H1 (cell line): ENCODE data around the gene SLC9A2. TPM values are rescaled to one million over a fixed set of nuclear protein-coding genes. Genes with fewer than 3 reads are reported as not detected.

Source experiments
- CTCF ChIA-PET: fragments of 300-600 bp; sonication (Branson Sonifier 250); formaldehyde crosslinking; loops from one replicate; lab custom pipeline; 2021; ENCODE audit not compliant: partially characterized antibody; lab: Charles Lee
- POLR2A ChIA-PET: fragments of 300-600 bp; sonication (Branson Sonifier 250); formaldehyde crosslinking; loops from one replicate; lab custom pipeline; 2021; ENCODE audit warnings: inconsistent platforms; ENCODE audit not compliant: partially characterized antibody; lab: Charles Lee
- DNase-seq, 2 experiments: peaks; one replicate each; pipeline versions ENCODE4 v3.0.0 to v3.0.0-alpha.2; 2010 to 2022; ENCODE audit warnings: low spot score in 2 of 2, low read depth in 1 of 2, mixed read lengths in 1 of 2
- FAIRE-seq: peaks from 2 replicates; lab custom pipeline; 2011; peaks lifted over from hg19 to GRCh38; lab: Jason Lieb, UNC
- H2AFZ ChIP-seq: 2 replicates; pipeline ENCODE4 v1.8.1; 2012; ENCODE audit warnings: low read length, inconsistent platforms
- H2AK5ac ChIP-seq: 2 replicates; pipeline ENCODE4 v1.6.1; 2013; ENCODE audit warnings: low read depth, low read length
- H2BK120ac ChIP-seq: replicated peaks from 2 replicates; pipeline ENCODE3; 2013; ENCODE audit warnings: low read depth, low read length, inconsistent platforms
- H2BK12ac ChIP-seq: 2 replicates; pipeline ENCODE4 v1.6.1; 2013; ENCODE audit warnings: low read depth, low read length
- H2BK15ac ChIP-seq: 2 replicates; pipeline ENCODE4 v1.6.1; 2013; ENCODE audit warnings: low read length
- H2BK20ac ChIP-seq: 2 replicates; pipeline ENCODE4 v1.6.1; 2013; ENCODE audit warnings: low read length
- H2BK5ac ChIP-seq: 2 replicates; pipeline ENCODE4 v1.6.1; 2013; ENCODE audit warnings: low read depth, low read length
- H3K14ac ChIP-seq: 2 replicates; pipeline ENCODE4 v1.6.1; 2013; ENCODE audit warnings: inconsistent platforms; ENCODE audit not compliant: insufficient read length
- H3K18ac ChIP-seq: 2 replicates; pipeline ENCODE4 v1.6.1; 2013; ENCODE audit warnings: low read length; ENCODE audit errors: extremely low read depth
- H3K23ac ChIP-seq: 2 replicates; pipeline ENCODE4 v1.6.1; 2013; ENCODE audit warnings: inconsistent platforms; ENCODE audit not compliant: insufficient read length
- H3K23me2 ChIP-seq: 2 replicates; pipeline ENCODE4 v1.6.1; 2013; ENCODE audit warnings: low read depth, low read length
- H3K27ac ChIP-seq: 2 replicates; pipeline ENCODE4 v1.6.1; 2011; ENCODE audit warnings: low read depth, low read length, inconsistent platforms
- H3K27me3 ChIP-seq, 4 experiments: replicated peaks in 1 of 4; 1 replicate in 1 of 4; 2 replicates in 3 of 4; pipeline versions ENCODE4 v1.6.1 to v1.8.1; 2011 to 2013; ENCODE audit warnings: low read length in 3 of 4, mild to moderate bottlenecking in 3 of 4, inconsistent platforms in 2 of 4, mixed read lengths in 2 of 4, moderate library complexity in 1 of 4; ENCODE audit not compliant: control insufficient read depth in 3 of 4, insufficient read depth in 3 of 4; ENCODE audit errors: extremely low read depth in 1 of 4
- H3K36me3 ChIP-seq, 4 experiments: 2 replicates each; pipeline versions ENCODE4 v1.6.1 to v1.8.1; 2011 to 2013; ENCODE audit warnings: mild to moderate bottlenecking in 4 of 4, low read length in 3 of 4, moderate library complexity in 2 of 4, control low read depth in 1 of 4, inconsistent platforms in 1 of 4; ENCODE audit not compliant: insufficient read depth in 4 of 4, control insufficient read depth in 2 of 4
- H3K4ac ChIP-seq: replicated peaks from 2 replicates; pipeline ENCODE3; 2013; ENCODE audit warnings: low read length, low read depth, mixed read lengths, inconsistent platforms; ENCODE audit not compliant: insufficient read length
- H3K4me1 ChIP-seq, 4 experiments: replicated peaks in 1 of 4; 1 replicate in 1 of 4; 2 replicates in 3 of 4; pipeline versions ENCODE4 v1.6.1 to v1.8.1; 2011 to 2013; ENCODE audit warnings: low read length in 3 of 4, inconsistent platforms in 2 of 4, mixed read lengths in 1 of 4; ENCODE audit not compliant: insufficient read depth in 4 of 4, control insufficient read depth in 3 of 4
- H3K4me2 ChIP-seq, 2 experiments: 2 replicates each; pipeline versions ENCODE4 v1.6.1 to v1.8.1; 2011 to 2013; ENCODE audit warnings: low read depth in 2 of 2, low read length in 2 of 2, control low read depth in 1 of 2, inconsistent platforms in 1 of 2, mild to moderate bottlenecking in 1 of 2; ENCODE audit not compliant: insufficient read depth in 1 of 2
- H3K4me3 ChIP-seq, 4 experiments: fragments of 200-600, 300-600 bp in 1 of 4; sonication (generic), shearing (Covaris generic), sonication (Bioruptor Twin) in 1 of 4; 2 replicates each; pipeline versions ENCODE4 v1.5.1 to v1.8.1; 2011 to 2016; ENCODE audit warnings: low read length in 4 of 4, low read depth in 3 of 4, control low read depth in 2 of 4, inconsistent platforms in 2 of 4, mild to moderate bottlenecking in 2 of 4, mixed read lengths in 1 of 4, moderate library complexity in 1 of 4; ENCODE audit not compliant: insufficient read depth in 2 of 4; ENCODE audit errors: extremely low read depth in 1 of 4
- H3K56ac ChIP-seq: replicated peaks from 2 replicates; pipeline ENCODE3; 2013; ENCODE audit warnings: low read depth, mild to moderate bottlenecking, mixed read lengths, low read length, inconsistent platforms; ENCODE audit not compliant: insufficient read length
- H3K79me1 ChIP-seq: 2 replicates; pipeline ENCODE4 v1.6.1; 2013; ENCODE audit warnings: low read depth, low read length, control low read depth
- H3K79me2 ChIP-seq, 2 experiments: 2 replicates each; pipeline versions ENCODE4 v1.6.1 to v1.8.1; 2012 to 2013; ENCODE audit warnings: low read length in 2 of 2, mild to moderate bottlenecking in 2 of 2, inconsistent platforms in 1 of 2; ENCODE audit not compliant: insufficient read depth in 2 of 2, control insufficient read depth in 1 of 2
- H3K9ac ChIP-seq, 4 experiments: replicated peaks in 1 of 4; 1 replicate in 1 of 4; 2 replicates in 3 of 4; pipeline versions ENCODE4 v1.6.1 to v1.8.1; 2011 to 2013; ENCODE audit warnings: low read depth in 3 of 4, low read length in 3 of 4, control low read depth in 2 of 4, mild to moderate bottlenecking in 2 of 4, moderate library complexity in 2 of 4, inconsistent platforms in 1 of 4; ENCODE audit errors: extremely low read depth in 1 of 4
- H3K9me3 ChIP-seq, 2 experiments: 2 replicates each; pipeline versions ENCODE4 v1.6.1 to v1.8.1; 2012 to 2013; ENCODE audit warnings: mild to moderate bottlenecking in 2 of 2, moderate library complexity in 2 of 2, control low read depth in 1 of 2, inconsistent platforms in 1 of 2, low read depth in 1 of 2, low read length in 1 of 2, mixed read lengths in 1 of 2; ENCODE audit not compliant: insufficient read depth in 2 of 2
- H4K20me1 ChIP-seq, 2 experiments: replicated peaks in 1 of 2; 2 replicates each; pipeline versions ENCODE3 to v1.8.1; 2011 to 2013; ENCODE audit warnings: inconsistent platforms in 2 of 2, low read length in 2 of 2, mild to moderate bottlenecking in 1 of 2; ENCODE audit not compliant: insufficient read depth in 2 of 2, control insufficient read depth in 1 of 2
- H4K5ac ChIP-seq: 2 replicates; pipeline ENCODE4 v1.6.1; 2013; ENCODE audit warnings: low read length, low read depth, mixed read lengths, inconsistent platforms; ENCODE audit not compliant: insufficient read length
- H4K8ac ChIP-seq: 2 replicates; pipeline ENCODE4 v1.8.0; 2013; ENCODE audit warnings: mild to moderate bottlenecking, moderate library complexity, low read length, inconsistent platforms; ENCODE audit not compliant: insufficient read depth; ENCODE audit errors: extremely low read depth
- H4K91ac ChIP-seq: replicated peaks from 2 replicates; pipeline ENCODE3; 2013; ENCODE audit warnings: low read length, mixed read lengths, inconsistent platforms; ENCODE audit not compliant: insufficient read length
- BCL11A ChIP-seq, 2 experiments: IDR thresholded peaks; one replicate each; pipeline ENCODE4 v1.6.1; 2011; ENCODE audit warnings: low read depth in 2 of 2, low read length in 2 of 2, mild to moderate bottlenecking in 2 of 2
- CTBP2 ChIP-seq: IDR thresholded peaks from 2 replicates; pipeline ENCODE4 v1.7.0; 2011; ENCODE audit warnings: borderline replicate concordance, mild to moderate bottlenecking, moderate library complexity, mixed read lengths, low read length; ENCODE audit not compliant: insufficient read depth, insufficient read length
- EP300 ChIP-seq, 2 experiments: IDR thresholded peaks; 1 replicate in 1 of 2; 2 replicates in 1 of 2; pipeline ENCODE4 v1.6.1; 2011 to 2012; ENCODE audit warnings: low read depth in 2 of 2, low read length in 2 of 2, mild to moderate bottlenecking in 2 of 2, borderline replicate concordance in 1 of 2, inconsistent platforms in 1 of 2, moderate library complexity in 1 of 2
- EZH2 ChIP-seq: fragments of 200-600 bp; sonication (generic); IDR thresholded peaks from 2 replicates; pipeline ENCODE4 v1.7.1; 2012; ENCODE audit warnings: low read depth, mild to moderate bottlenecking, moderate library complexity, low read length, inconsistent platforms; ENCODE audit not compliant: severe bottlenecking
- KDM5A ChIP-seq: fragments of 200-600 bp; IDR thresholded peaks from 2 replicates; pipeline ENCODE4 v1.7.1; 2012; ENCODE audit warnings: mild to moderate bottlenecking, low read length, inconsistent platforms, mixed read lengths
- MAFK ChIP-seq: IDR thresholded peaks from 2 replicates; pipeline ENCODE4 v1.6.1; 2012; ENCODE audit warnings: low read depth, mild to moderate bottlenecking, improper control_type of control experiment, low read length
- POLR2A ChIP-seq, 2 experiments: IDR thresholded peaks; 1 replicate in 1 of 2; 2 replicates in 1 of 2; pipeline ENCODE4 v1.6.1; 2011; ENCODE audit warnings: low read depth in 2 of 2, low read length in 2 of 2, mild to moderate bottlenecking in 2 of 2; ENCODE audit errors: control extremely low read depth in 1 of 2
- POLR2AphosphoS5 ChIP-seq: IDR thresholded peaks from 2 replicates; pipeline ENCODE4 v1.6.1; 2011; ENCODE audit warnings: low read depth, low read length
- SP4 ChIP-seq: IDR thresholded peaks from 2 replicates; pipeline ENCODE4 v1.6.1; 2012; ENCODE audit warnings: low read length, inconsistent platforms
- YY1 ChIP-seq: IDR thresholded peaks from 2 replicates; pipeline ENCODE4 v1.6.1; 2011; ENCODE audit warnings: low read depth, mild to moderate bottlenecking, low read length
- WGBS, 2 experiments: shearing (Covaris generic) in 1 of 2; methylation state at CpG; one replicate each; pipeline versions ENCODE4 v1.1.6 to v1.1.7; 2013 to 2015; ENCODE audit warnings: low lambda C conversion rate in 2 of 2, mixed read lengths in 2 of 2, inconsistent platforms in 1 of 2, low coverage in 1 of 2, missing lambda C conversion rate in 1 of 2; ENCODE audit not compliant: insufficient replicate concordance in 2 of 2, insufficient coverage in 1 of 2, insufficient read length in 1 of 2; ENCODE audit errors: extremely low coverage in 1 of 2, missing lambda C conversion rate in 1 of 2; 5-methylcytosine and 5-hydroxymethylcytosine counted together
- polyA plus RNA-seq, 7 experiments: library from polyadenylated mRNA; depleted of rRNA in 3 of 7; stranded (reverse) in 5 of 7; unstranded in 2 of 7; fragments of >200 nt in 5 of 7; fragments of 200-250 nt in 2 of 7; gene quantifications; 1 replicate in 5 of 7; 2 replicates in 1 of 7; 4 replicates in 1 of 7; pipeline versions ENCODE4 v1.2.1 to v1.2.3, GENCODE V29; 2011 to 2013; ENCODE audit warnings: missing spikeins in 2 of 7, mixed read lengths in 2 of 7
- total RNA-seq: library from RNA; stranded (reverse); fragmentation: NEBNext Ultra II Directional; extraction: Animal tissue kit (Norgen Biotek cat#: 25700); gene quantifications from 2 replicates; pipeline ENCODE4 v1.2.1, GENCODE V29; 2021
- TF ChIP-seq, protein P1 (sequence below): IDR thresholded peaks from 2 replicates; pipeline ENCODE4 v1.6.1; 2012; ENCODE audit warnings: inconsistent platforms

Gene SLC9A2
- total and polyA plus RNA-seq, 2 of the 8 experiments (the other 6 are each of a cell fraction or from before 2014, with no cell fraction given): 0.06 to 0.13 TPM

DNA sequence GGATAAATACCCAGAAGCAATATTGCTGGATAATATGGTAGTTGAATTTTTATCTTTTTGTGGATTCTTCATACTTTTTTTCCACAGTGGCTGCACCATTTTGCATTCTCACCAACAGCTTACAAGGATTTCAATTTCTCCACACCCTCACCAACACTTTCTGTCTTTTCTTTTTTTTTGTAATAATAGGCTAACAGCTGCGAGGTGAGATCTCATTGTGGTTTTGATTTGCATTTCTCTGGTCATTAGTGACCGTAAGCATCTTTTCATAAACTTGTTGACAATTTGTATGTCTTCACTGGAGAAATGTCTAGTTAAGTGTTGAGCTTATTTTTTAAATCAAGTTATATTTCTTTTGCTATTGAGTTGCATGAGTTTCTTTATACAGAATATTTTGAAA is 17.6 kb upstream of the SLC9A2 start:
- no peaks in the 10 kb centered on the region for H3K9me3 ChIP-seq
- no peak overlapping the region for H3K4me3 ChIP-seq
- H3K4ac ChIP-seq: no peak overlapping the region
- no peaks in the 10 kb centered on the region for H4K20me1 ChIP-seq
- H3K23me2 ChIP-seq: no peaks in the 10 kb centered on the region
- H2BK12ac ChIP-seq: no peak overlapping the region
- no peak overlapping the region for H4K91ac ChIP-seq
- no peak overlapping the region for H3K56ac ChIP-seq
- DNase-seq: no peak
- CTCF ChIA-PET: interaction anchor here (0.8 to 1.1 kb wide), 2 partner anchors 14 to 102 kb away, joined by 3 read pairs; no protein-coding TSS in a partner anchor
- no peak overlapping the region for H2BK120ac ChIP-seq
- no peak for FAIRE-seq
- H2BK15ac ChIP-seq: no peak overlapping the region
- no peak overlapping the region for H2AK5ac ChIP-seq
- H3K79me1 ChIP-seq: no peaks in the 10 kb centered on the region
- TF ChIP-seq KDM5A (no peak), EP300 (IDR thresholded peaks at IDR 0.05; ENCODE audit: borderline replicate concordance in 1 of 2, low read depth in 2 of 2, low read length in 2 of 2) (no peak), SP4 (no peak), POLR2AphosphoS5 (no peak), BCL11A (IDR thresholded peaks at IDR 0.05; ENCODE audit: low read depth in 2 of 2, low read length in 2 of 2) (no peak), CTBP2 (no peak), EZH2 (no peak), POLR2A (IDR thresholded peaks at IDR 0.05; ENCODE audit: control extremely low read depth in 1 of 2, low read depth in 2 of 2, low read length in 2 of 2) (no peak), YY1 (no peak), MAFK (no peak)
- TF ChIP-seq, protein P1, sequence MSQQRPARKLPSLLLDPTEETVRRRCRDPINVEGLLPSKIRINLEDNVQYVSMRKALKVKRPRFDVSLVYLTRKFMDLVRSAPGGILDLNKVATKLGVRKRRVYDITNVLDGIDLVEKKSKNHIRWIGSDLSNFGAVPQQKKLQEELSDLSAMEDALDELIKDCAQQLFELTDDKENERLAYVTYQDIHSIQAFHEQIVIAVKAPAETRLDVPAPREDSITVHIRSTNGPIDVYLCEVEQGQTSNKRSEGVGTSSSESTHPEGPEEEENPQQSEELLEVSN: no peak
- TF ChIP-seq, all 59 proteins: peak for 0
- no peak overlapping the region for H2BK5ac ChIP-seq
- no peak overlapping the region for H2BK20ac ChIP-seq
- no peaks in the 10 kb centered on the region for H3K36me3 ChIP-seq
- H3K79me2 ChIP-seq: no peaks in the 10 kb centered on the region
- POLR2A ChIA-PET: no interaction called here
- no peak overlapping the region for H4K8ac ChIP-seq
- H3K27me3 ChIP-seq: no peaks in the 10 kb centered on the region
- WGBS, 2 experiments: 95% methylated on average over 2 of the region's 2 CpGs; no CpG with 5 or more reads in 1 of the 2 experiments
- H3K27ac ChIP-seq: no peak overlapping the region
- no peak overlapping the region for H3K9ac ChIP-seq
- H3K14ac ChIP-seq: no peak overlapping the region
- H2AFZ ChIP-seq: no peak overlapping the region
- H4K5ac ChIP-seq: no peak overlapping the region
- H3K23ac ChIP-seq: no peak overlapping the region
- 0 out of 7 replicates have a peak, but pooled peaks cover 0 to 2% (median 0%) of the 10 kb centered on the region in 4 experiments for H3K4me1 ChIP-seq
- no peak overlapping the region for H3K18ac ChIP-seq
- H3K4me2 ChIP-seq: no peak overlapping the region
